GM19438 (cell line): ENCODE results near the gene SH2D3A.
"Not testable (repeated sequence)": the region's sequence is repeated elsewhere in the genome, so short reads cannot be mapped to it uniquely, and the experiment has no call there.

Source experiments
- ATAC-seq: cut with Tn5 transposase; IDR thresholded peaks from one replicate; pipeline ENCODE4 v1.9.1; 2021; ENCODE audit warnings: low read depth; ENCODE audit not compliant: unreplicated experiment

The SH2D3A gene

DNA sequence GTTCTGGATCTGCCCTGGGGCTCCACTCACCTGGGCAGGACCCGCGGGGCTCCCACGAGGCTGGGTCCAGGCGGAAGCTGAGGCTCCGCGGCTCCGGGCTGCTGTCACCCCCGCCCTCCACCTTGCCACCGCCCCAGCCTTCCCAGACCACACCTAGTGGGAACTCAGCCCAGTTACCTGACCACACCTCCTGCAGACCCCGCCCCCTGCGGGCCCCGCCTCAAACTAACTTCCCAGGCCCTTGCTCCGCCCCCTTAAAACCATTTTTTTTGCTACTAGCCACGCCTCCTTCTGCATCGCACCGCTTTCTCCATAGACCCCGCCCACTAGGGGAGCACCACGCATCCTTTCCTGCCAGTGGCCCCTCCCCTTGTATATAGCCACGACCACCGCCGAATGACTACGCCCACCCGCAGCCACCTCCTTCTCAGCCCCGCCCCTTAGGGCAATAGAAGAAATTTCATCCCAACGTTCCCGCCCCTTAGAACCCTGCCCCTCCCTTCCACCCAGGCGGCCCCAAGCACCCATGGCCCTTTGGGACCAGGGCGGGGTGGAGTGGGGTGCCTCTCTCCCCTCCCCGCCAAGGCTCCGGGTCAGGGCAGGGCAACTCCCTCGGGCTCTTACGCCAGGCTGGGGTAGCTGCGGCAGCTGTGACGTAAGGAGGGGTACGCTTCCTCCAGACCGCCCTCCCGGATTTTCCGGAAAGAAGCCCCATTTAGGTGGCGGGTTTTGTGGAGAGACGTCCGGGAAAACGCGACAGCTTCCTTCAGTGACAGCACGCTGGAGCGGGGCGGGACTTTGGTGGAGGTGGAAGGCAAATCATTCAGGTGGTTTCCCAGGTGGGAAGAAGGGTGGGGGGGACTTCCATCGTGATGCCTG lies at the start of gene SH2D3A:
SH2D3A (minus strand) TSS at position 79 of the 879 bp plus-strand sequence. CDS start 3,687 bp downstream, outside the sequence.
- peak; percentile 58 for ATAC-seq

DNA sequence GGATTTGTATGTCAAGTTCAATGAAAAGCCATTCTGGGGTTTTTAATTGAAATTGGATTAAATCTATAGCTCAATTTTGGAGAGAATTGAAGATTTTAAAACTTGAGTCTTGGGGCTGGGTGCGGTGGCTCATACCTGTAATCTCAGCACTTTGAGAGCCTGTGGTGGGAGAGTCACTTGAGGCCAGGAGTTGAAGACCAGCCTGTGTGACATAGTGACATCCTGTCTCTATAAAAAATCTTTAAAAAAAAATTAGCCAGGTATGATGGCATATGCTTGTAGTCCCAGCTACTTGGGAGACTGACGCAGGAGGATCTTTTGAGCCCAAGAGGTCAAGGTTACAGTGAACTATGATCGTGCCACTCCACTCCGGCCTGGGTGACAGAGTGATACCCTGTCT lies 46.4 kb upstream of the SH2D3A start:
- ATAC-seq, result no peak

DNA sequence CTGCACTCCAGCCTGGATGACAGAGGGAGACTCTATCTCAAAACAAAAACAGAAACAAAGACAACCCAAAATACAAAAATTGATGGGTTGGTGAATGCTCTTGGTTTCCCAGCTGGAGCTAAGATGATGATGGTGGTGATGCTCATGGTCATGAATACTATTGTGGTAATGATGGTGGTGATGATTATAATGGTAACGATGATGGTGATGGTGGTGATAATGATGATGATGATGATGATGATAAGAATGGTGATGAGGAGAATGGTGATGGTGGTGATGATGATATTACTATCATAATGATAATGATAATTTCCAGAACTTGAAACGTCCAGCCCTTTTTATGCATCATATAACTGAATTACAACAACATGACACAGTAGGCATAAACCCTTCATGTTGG lies 45.4 kb upstream of the SH2D3A start:
- ATAC-seq, result no peak

DNA sequence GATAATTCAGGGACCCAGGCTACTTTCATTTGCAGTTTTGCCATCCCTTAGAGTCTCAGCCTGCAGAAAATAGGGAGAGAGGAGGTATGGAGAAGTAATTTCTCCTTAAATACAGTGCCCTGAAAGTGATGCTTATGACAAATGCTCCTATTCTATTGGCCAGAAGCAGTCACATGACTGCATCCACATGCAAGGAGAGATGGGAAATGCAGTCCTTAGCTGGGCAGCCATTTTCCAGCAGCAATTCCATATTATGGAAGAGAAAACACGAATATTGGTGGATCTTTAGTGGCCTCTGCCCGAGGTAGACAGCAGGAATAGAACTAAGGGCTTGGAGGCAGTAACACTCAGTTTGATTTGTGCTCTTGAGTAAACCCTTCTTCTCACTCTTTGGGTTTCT lies 44.7 kb upstream of the SH2D3A start:
- ATAC-seq, result no peak

DNA sequence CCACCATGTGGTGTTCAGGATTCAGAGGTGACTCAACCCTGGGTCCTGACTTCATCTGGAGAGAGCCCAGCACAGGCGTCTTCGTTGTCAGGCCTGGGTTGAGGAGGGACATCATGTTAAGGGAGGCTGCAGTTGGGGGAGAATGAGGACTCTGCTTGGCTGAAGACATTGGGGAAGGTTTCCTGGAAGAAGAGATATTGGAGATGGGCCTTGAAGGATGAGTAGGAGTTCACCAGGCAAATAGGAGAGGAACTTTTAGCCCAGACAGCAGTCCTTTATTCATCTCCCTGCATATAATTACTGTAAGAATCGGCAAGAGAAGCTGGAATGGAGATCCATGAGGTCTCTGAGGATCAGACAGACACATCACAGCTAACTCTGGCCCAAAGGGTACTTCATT lies 44.1 kb upstream of the SH2D3A start:
- no peak for ATAC-seq

DNA sequence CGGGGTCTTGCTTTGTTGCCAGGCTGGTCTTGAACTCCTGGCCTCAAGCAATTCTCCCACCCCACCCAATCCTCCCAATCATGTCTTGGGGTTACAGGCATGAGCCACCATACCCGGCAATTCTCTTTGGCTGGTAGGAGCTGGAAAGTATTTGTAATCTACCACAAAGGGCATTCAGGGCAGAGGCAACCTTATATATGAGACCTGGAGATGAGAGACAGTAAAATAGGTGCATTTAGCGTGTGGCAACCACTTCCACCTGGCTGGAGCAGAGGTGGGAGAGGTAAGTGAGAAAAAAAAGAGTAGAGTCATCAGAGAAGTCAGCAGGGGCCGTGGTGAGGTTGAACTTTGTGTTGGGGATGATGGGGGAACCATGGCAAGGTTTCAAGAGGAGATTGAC lies 42.0 kb upstream of the SH2D3A start:
- no peak for ATAC-seq

DNA sequence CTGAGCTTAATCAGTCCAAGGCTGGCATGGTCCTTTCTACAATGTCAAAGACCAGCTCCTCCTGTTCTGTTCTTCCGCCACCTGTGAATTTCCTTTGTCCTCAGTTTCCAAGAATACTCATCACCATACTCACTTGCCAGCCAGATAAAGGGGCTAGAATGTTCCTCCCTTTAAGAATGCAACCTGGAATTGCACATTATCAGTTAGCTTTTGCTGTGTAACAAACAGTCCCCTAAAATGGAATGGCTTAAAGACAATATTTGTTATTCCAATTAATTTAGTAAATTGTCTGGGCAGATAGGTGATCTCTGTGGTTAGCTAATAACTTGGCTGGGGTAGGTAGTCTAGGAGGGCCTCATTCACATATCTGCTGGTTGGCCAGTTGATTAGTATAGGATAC lies 41.3 kb upstream of the SH2D3A start:
- no peak for ATAC-seq

DNA sequence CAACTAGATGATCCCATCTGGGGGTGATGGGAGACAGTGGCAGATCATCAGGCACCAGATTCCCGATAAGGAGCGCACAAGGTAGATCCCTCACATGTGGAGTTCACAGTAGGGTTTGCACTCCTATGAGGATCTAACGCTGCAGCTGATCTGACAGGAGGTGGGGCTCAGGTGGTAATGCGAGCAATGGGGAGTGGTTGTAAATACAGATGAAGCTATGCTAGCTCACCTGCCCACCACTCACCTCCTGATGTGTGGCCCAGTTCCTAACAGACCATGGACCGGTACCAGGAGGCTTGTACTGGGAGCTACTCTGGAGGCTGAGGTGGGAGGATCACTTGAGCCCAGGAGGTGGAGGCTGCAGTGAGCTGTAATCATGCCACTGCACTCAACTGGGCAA lies 40.1 kb upstream of the SH2D3A start:
- ATAC-seq, result no peak

DNA sequence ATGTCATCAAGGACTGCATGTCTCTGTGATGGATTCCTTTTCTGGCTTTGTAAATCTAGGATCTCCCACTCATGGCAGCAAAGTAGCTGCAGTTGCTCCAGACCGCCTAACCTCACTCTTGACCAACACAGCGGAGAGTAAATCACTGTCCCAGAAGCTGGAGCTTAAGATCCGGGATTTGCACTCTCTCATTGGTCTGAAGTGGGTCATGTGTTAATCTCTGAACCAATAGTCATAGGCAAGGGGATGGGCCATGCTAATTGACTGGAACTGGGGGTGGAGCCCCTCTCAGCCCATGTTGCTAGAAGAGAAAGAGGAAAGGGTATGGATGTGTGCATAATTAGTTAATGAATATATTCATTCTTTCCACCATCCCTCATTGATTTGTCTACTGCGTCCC lies 39.3 kb upstream of the SH2D3A start:
- no peak for ATAC-seq

DNA sequence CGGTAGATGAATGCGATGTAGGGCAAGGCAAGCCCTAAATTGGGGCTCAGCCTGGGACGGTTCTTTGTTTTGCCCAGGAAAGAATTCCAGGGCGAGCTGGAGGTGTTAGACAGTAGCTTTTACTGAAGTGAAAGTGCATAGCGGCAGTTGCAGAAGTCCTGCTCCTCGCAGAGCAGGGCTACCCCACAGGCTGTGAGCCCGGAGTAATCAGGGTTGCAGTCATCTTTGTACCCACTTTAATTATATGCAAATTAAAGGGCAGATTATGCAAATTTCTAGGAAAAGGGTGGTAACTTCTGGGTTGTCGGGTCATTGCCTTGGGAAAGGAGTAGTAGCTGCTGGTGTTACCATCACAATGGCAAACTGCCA lies 35.8 kb upstream of the SH2D3A start:
- ATAC-seq, result no peak

DNA sequence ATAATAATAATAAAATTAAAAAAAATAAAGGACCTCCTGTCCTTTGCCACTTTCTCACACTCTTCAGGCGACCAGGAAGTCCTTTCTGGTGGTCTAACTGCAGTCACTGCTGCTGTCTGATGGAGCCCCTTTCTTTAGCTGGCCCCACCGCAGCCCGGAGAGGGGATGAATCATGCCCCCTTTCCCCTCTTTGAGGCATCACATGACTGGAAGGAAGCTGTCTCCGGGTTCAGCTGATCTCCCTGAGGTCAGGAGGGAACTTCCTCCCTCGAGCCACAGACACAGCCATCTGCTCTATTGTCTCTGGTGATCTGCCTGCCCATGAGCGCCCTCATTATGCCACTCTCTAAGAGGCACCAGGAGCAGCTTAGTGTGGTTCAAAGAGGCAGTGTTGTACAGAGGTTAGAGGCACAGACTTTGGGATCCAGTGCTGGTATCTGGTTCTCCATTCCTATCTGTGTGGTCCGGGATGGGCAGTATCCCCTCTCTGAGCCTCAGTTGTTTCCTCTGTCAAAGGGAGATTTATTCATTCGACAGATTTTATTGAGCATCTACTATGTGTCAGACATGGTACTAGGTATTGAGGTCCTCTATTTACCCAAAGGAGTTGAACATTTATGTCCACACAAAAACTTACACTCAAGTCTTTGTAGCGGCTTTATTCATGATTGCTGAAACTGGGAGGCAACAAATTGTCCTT lies 35.3 kb upstream of the SH2D3A start:
- no peak for ATAC-seq

DNA sequence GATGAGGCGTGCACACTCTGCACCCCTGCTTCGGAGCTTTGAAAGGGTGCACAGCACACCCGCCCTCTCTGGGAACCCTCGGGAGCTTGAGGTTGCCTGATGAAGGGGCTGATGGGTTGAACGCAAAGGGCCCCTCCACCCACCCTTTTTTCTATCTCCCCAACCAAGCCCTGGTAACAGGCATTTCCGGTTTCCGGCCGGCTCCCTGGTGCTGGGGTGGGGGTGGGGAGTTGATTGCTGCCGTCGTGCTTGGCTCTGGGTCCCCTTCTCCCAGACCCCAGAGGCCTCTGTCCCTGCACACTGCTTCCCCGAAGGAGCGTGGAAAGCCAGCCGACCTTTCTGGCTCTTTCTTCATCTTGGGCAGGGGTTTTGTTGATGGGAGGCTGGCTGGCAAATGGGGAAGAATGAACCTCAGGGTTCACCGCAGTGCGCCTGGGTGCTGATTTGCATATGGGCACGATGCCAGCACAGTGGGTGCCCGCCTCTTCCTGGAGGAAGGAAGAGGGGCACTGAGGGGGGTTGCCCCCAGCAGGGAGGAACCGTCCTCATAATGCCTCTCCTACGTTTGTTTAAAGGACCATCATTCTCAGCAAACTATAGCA lies 34.4 kb upstream of the SH2D3A start:
- no peak for ATAC-seq

DNA sequence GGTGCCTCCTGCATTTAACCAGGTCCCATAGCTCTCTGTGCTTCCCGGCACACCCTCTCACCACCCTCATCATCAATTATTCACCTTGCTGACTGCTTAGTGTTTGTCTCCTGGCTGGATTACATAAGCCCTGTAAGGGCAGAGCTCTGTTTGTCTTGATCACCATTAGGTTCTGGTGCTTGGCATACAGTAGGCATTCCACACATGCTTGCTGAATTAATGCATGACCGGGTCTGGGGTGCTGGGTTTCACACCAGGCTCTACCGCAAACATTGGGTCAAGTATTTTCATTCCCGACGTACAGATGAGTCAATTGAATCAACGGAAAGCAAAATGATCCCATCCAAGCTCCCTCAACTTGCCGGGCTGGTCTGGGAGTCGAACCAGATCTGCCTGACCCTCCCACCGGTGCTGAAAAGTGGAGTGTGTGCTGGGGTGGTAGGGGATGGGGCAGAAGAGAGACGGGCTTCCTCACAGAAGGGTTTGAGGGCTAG lies 33.8 kb upstream of the SH2D3A start:
- ATAC-seq, result no peak

DNA sequence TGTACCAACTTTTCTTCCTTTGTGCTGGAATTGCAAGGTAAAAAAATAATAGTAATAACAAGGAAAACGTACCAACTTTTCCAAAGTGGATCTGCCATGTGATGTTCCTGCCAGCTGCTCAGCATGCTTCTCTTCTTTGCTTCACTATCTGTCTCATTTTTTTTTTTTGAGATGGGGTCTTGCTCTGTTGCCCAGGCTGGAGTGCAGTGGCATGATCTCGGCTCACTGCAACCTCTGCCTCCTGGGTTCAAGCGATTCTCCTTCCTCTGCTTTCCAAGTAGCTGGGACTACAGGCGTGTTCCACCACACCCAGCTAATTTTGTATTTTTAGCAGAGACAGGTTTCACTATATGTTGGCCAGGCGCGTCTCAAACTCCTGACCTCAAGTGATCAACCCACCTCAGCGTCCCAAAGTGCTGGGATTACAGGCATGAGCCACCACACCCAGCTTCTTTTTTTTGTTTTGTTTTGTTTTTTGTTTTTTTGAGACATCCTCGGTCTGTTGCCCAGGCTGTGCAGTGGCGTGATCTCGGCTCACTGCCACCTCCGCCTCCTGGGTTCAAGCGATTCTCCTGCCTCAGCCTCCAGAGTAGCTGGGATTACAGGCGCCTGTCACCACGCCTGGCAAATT lies 33.0 kb upstream of the SH2D3A start:
- not testable (repeated sequence) for ATAC-seq

DNA sequence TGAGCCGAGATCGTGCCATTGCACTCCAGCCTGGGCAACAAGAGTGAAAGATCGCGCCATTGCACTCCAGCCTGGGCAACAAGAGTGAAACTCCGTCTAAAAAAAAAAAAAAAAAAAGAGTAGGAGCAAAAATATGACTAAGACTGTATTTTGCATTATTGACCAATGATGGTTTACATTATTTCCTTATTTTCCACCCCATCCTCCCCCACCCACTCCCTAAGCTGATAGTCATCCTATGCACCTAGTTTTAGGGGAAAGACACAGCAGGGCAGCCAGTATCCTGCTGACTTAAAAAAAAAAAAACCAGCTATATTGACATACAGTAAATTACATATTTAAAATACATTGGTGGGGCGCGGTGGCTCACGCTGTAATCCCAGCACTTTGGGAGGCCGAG lies 30.4 kb upstream of the SH2D3A start:
- no peak for ATAC-seq

DNA sequence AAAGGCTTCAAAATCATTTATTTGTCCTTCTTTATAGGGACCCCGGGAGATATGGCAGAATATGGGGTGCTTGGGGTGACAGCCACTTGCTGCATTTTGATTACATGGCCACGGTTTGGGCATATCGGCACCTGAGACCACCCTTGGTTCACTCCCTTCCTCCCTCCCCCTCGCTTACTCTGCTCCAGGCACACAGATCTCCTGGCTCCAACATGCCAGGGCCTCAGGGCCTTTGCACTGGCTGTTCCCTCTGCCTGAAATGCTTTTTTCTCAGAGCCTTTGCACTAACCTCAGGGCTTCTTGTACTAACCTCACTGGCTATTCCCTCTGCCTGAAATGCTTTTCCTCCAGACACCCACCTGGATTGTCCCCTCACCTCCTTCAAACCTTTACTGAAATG lies 29.0 kb upstream of the SH2D3A start:
- ATAC-seq, result no peak

DNA sequence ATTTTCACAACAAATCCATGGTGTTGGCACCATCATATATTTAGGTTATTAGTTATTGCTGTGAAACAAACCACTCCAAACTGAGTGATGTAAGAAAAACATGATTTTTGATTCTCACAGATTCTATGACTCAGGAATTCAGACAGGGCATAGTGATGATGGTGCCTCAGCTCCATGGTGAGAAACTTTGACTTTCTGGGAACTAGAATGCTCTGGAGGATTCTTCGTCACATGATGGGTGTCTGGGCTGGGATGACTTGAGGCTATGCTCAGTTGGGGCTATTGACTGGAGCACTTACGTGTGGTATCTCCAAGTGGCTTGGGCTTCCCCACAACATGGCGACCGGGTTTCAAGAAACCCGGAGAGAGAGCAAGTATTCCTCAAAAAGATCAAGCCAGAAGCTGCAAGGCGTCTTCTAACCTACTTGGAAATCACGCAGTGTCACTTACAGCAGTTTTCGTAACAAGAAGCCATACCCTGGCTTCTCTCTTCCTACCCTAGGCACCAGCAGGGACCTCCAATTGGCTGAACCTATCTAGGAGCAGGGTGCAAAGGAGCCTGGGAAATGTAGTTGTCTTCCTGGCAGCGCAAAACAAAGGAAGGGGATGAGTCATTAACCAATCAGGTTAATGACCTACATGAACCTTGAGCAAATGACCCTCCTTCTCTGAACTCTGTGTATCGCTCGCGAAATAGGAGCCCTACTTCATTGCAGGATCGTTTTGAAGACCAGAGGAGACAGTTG lies 27.6 kb upstream of the SH2D3A start:
- ATAC-seq, result no peak

DNA sequence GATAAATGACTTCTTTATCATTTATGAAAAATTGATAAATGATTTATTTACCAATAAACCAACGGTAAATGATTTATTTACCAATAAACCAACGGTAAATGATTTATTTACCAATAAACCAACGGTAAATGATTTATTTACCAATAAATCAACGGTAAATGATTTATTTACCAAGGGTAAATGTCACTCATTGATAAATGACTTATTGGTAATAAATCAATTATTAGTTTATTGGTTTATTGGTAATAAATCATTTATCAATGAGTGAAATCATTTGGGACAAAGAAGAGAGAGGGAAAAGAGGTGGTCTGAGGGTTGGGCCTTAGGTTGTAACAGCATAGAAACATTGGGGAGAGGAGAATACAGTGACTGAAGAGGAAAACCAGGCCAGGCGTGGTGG lies 26.7 kb upstream of the SH2D3A start:
- ATAC-seq, result no peak

DNA sequence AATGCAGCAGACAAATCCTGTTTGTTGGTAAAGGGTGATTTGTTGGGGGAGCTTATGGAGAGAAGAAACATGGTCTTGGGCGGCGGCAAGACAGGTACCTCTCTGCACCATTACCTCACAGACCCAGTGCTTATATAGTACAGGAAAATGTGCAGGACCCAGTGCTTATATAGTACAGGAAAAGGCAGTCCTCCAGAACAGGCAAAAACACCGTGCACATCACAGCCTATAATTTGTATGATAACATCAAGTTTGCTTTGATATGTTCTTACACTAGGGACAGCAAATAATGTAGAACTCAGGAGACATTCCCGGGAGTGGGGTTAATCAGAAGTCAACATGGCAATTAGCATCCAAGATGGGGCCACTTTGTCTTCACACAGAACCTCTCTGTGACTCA lies 26.2 kb upstream of the SH2D3A start:
- ATAC-seq, result no peak

DNA sequence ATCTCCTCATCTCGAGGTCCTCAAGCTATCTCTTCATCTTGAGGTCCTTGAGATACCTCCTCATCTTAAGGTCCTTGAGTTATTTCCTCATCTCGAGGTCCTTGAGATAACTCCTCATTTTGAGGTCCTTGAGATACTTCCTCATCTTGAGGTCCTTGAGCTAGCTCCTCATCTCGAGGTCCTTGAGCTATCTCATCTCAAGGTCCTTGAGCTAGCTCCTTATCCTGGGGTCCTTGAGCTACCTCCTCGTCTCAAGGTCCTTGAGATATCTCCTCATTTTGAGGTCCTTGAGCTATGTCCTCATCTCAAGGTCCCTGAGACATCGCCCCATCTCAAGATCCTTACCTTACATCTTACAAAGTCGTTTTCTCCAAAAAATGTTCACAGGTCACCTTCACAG lies 24.0 kb upstream of the SH2D3A start:
- ATAC-seq, result no peak
